ENCODE results near the gene PCED1A. TPM values are rescaled to one million over a fixed set of nuclear protein-coding genes. Genes with fewer than 3 reads are reported as not detected.

Gene PCED1A
- total RNA-seq, 4 donors from 2014 or later = 25.4 to 99.0 (median 48.7) TPM

- Histone ChIP-seq H3K27ac (no peak overlapping the region), H3K27me3 (no peaks in the 10 kb centered on the region), H3K4me1 (peaks cover 0 to 18% (median 0%) of the 10 kb centered on the region in 4 donors), H3K9me3 (no peaks in the 10 kb centered on the region), H3K4me3 (no peak overlapping the region), H3K36me3 (no peaks in the 10 kb centered on the region)
- no peak for TF ChIP-seq POLR2A (IDR thresholded peaks at IDR 0.05)
- TF ChIP-seq CTCF (IDR thresholded peaks at IDR 0.05) = no peak
- no peak for DNase-seq
These were observed 43.5 kb upstream of the PCED1A start for GRCh38 chr20:2883726-2884637.

- no peak overlapping the region for H3K27ac ChIP-seq
- no peaks in the 10 kb centered on the region for H3K27me3 ChIP-seq
- no peak overlapping the region for H3K4me3 ChIP-seq
- no peaks in the 10 kb centered on the region for H3K36me3 ChIP-seq
- no peak for DNase-seq
- peaks cover 0 to 22% (median 0%) of the 10 kb centered on the region in 4 donors for H3K4me1 ChIP-seq
- H3K9me3 ChIP-seq = no peaks in the 10 kb centered on the region
- TF ChIP-seq POLR2A (IDR thresholded peaks at IDR 0.05) (no peak), CTCF (IDR thresholded peaks at IDR 0.05) (no peak)
These were observed 40.2 kb upstream of the PCED1A start for GRCh38 chr20:2880650-2881049.

GRCh38 chr20:2879146-2879545 lies 38.7 kb upstream of the PCED1A start:
- Histone ChIP-seq H3K9me3 (no peaks in the 10 kb centered on the region), H3K36me3 (no peaks in the 10 kb centered on the region), H3K27me3 (no peaks in the 10 kb centered on the region), H3K4me3 (no peak overlapping the region), H3K27ac (no peak overlapping the region), H3K4me1 (peaks cover 0 to 28% (median 4%) of the 10 kb centered on the region in 4 donors)
- no peak for TF ChIP-seq POLR2A (IDR thresholded peaks at IDR 0.05)
- no peak for TF ChIP-seq CTCF (IDR thresholded peaks at IDR 0.05)
- no peak for DNase-seq

DNA sequence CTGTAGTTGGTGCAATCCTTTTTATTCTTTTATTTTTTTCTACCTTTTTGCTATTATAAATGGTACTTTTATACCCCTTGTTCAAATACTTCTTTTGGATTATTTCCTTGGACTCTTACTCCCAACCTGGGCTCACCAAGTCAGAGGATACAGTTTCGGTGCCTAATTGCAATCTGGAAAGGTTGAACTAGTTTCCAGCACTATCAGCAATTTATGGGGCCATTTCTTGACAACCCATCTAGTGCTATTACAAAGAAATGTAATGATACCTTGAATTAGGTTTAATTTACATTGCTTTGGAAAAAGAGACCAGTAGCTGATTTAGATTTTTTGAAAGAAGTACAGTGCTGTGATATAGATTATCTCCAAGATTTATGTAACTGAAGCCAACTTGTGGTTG lies 38.1 kb upstream of the PCED1A start:
- H3K4me3 ChIP-seq = no peak overlapping the region
- TF ChIP-seq POLR2A (IDR thresholded peaks at IDR 0.05) = no peak
- no peak for TF ChIP-seq CTCF (IDR thresholded peaks at IDR 0.05)
- H3K27me3 ChIP-seq = no peaks in the 10 kb centered on the region
- no peak overlapping the region for H3K27ac ChIP-seq
- H3K36me3 ChIP-seq = no peaks in the 10 kb centered on the region
- H3K9me3 ChIP-seq = no peaks in the 10 kb centered on the region
- DNase-seq = no peak
- peaks cover 0 to 29% (median 4%) of the 10 kb centered on the region in 4 donors for H3K4me1 ChIP-seq

GRCh38 chr20:2875690-2876203 lies 35.3 kb upstream of the PCED1A start:
- H3K36me3 ChIP-seq = no peaks in the 10 kb centered on the region
- no peak overlapping the region for H3K27ac ChIP-seq
- no peak for TF ChIP-seq POLR2A (IDR thresholded peaks at IDR 0.05)
- no peak for TF ChIP-seq CTCF (IDR thresholded peaks at IDR 0.05)
- H3K4me1 ChIP-seq = peaks cover 0 to 43% (median 4%) of the 10 kb centered on the region in 4 donors
- H3K4me3 ChIP-seq = no peak overlapping the region
- no peaks in the 10 kb centered on the region for H3K9me3 ChIP-seq
- H3K27me3 ChIP-seq = no peaks in the 10 kb centered on the region
- no peak for DNase-seq
